ENCODE results near the gene MUC4.
"Not testable (repeated sequence)": the region's sequence is repeated elsewhere in the genome, so short reads cannot be mapped to it uniquely, and the experiment has no call there.

Gene MUC4

DNA sequence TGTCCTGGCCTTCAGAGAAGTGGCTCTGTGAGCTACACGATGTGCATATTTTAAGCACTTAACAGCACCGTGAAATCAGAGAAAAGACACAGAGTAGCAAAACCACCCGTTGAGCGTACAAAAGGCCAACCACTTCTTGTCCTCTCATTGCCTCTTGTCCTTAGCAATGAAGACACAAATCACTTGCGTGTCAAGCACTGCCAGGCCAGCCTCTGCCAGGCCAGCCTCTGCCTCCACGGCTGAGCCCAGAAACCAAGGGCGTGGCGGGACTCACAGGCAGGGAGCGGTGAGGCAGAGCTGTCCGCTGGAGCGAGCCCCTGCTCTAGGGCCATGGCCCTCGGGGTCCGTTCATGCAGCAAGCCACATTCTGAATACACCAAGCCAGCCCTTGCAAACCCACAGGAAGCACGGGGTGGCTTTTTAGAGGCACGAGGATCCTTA lies 4.0 kb downstream of the MUC4 start:
- no peak overlapping the region for H3K27ac ChIP-seq
- TF ChIP-seq, protein P1, sequence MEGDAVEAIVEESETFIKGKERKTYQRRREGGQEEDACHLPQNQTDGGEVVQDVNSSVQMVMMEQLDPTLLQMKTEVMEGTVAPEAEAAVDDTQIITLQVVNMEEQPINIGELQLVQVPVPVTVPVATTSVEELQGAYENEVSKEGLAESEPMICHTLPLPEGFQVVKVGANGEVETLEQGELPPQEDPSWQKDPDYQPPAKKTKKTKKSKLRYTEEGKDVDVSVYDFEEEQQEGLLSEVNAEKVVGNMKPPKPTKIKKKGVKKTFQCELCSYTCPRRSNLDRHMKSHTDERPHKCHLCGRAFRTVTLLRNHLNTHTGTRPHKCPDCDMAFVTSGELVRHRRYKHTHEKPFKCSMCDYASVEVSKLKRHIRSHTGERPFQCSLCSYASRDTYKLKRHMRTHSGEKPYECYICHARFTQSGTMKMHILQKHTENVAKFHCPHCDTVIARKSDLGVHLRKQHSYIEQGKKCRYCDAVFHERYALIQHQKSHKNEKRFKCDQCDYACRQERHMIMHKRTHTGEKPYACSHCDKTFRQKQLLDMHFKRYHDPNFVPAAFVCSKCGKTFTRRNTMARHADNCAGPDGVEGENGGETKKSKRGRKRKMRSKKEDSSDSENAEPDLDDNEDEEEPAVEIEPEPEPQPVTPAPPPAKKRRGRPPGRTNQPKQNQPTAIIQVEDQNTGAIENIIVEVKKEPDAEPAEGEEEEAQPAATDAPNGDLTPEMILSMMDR (conservative IDR thresholded peaks at IDR 0.05) = no peak

DNA sequence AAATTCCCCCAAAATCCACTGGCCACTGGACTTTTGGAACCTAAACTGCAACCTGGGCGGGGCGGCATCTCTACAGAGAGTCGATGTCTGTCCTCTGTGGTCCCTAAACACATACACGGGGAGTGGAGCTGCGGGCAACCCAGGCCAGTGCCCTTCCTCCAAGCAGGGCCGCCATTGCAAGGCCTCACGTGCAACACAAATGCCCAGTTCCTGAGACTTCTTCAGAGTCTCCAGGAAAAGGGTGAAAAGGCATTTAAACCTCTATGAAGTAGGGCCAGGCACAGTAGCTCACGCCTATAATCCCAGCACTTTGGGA lies 4.9 kb downstream of the MUC4 start:
- TF ChIP-seq ZFX (IDR thresholded peaks at IDR 0.05) = no peak
- TF ChIP-seq, protein P1 (conservative IDR thresholded peaks at IDR 0.05) = no peak
- H3K27ac ChIP-seq = no peak overlapping the region

DNA sequence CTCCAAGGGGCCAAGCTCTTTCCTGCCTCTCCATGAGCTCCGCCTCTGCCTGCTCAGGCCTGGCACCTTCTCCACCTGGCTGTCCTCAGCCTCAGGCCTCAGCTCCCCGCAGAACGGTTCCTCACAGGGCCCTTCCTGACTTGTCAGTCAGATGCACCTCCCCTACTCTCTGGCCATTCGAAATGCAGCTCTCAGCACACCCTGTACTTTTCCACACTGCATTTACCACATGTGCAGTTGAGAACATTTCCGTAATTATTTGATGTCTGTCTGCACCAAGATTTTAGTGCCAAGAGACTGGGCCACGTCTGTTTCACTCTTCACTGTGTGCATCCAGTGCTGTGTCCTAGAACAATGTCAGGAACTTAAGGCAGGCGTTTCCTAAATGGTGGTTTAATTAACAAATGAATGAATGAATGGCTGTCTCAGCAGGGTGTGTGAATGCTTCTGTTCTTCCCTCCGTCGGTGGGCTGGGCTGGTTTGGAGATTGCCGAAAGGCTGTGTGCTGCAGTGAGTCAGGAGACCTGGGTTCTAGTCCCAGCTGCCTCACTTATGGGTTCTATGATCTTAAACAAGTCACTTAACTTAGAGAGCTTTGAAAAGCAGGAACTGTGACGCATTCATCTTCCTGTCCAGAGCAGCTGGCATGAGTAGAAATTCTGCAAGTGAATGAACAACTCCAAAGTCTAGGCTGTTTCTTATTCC lies 5.4 kb downstream of the MUC4 start:
- TF ChIP-seq, protein P1 (conservative IDR thresholded peaks at IDR 0.05) = no peak
- no peak for TF ChIP-seq ZFX (IDR thresholded peaks at IDR 0.05)
- H3K27ac ChIP-seq = no peak overlapping the region

DNA sequence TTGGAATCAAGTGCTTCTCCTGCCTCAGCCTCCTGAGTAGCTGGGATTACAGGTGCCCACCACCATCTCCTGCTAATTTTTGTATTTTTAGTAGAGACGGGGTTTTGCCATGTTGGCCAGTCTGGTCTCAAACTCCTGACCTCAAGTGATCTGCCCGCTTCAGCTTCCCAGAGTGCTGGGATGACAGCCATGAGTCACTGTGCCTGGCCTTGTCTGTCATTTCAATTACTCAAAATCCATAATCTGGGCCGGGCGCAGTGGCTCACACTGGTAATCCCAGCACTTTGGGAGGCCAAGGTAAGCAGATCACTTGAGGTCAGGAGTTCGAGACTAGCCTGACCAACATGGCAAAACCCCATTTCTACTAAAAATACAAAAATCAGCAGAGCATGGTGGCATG lies 6.1 kb downstream of the MUC4 start:
- not testable (repeated sequence) for H3K27ac ChIP-seq

DNA sequence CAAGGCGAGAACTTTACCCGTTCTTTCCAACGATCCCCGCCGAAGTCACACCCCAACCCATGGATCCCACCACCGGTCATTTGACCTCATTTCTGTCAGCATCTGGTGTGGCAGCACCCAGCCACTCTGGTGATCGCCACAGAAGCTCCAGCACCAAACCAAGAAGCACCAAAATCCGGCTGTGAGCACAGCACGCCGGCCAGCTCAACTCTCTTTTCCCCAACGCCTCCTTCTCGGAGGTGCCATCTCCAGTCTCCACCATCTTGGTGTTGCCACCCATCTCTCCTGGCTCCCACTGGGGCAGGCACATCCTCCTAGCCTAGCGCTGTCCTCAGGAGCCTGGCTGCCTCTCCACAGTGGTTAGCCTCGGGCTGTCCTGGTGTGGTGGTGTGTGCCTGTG lies 6.5 kb downstream of the MUC4 start:
- no peak overlapping the region for H3K27ac ChIP-seq
- TF ChIP-seq, protein P1 (conservative IDR thresholded peaks at IDR 0.05) = no peak
- TF ChIP-seq ZFX (IDR thresholded peaks at IDR 0.05) = no peak

DNA sequence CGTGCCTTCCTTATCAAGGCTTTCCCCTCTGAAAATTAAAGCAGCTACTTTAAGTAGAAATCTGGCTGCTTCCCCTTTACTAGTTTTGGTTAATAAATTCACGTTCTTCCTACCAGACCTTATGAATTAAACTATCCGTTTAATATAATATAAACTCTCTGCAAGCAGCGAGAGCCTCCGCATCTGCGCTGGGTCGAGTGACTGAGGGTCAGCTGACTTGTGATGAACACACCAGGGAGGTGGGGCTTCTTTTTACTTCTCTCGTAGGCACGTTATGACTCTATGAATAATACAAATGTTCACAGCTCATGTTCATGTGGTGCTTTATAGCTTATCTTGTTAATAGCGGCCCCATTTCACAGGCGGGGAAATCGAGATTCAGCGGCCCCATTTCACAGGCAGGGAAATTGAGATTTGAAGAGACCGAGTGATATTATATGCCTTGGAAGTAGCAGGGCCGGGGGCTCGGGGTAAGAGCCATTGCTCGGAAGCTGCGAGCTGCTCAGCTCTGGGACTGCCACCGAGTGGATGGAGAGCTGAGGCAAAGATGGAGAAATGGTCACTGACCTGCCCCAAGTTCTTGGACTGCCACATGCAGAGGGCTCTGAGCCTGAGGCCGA lies 8.3 kb downstream of the MUC4 start:
- TF ChIP-seq, protein P1 (conservative IDR thresholded peaks at IDR 0.05) = no peak
- no peak for TF ChIP-seq ZFX (IDR thresholded peaks at IDR 0.05)
- no peak overlapping the region for H3K27ac ChIP-seq

DNA sequence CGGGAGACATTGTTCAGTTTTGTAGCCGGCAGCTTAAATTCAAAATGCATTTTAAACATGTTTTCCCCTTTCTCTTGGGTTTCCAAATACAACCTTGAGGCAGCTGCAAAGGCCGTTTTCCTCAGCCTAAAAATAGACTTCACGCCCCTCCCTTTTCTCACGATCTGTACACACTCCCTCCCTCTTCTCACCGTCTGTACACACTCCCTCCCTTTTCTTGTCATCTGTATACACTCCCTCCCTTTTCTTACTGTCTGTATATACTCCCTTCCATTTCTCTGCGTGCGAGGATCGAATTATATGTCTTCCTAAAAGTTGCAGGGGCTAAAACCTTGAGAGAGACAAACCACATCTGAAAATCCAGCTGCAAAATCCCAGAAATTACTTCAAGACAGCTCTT lies 8.9 kb downstream of the MUC4 start:
- H3K27ac ChIP-seq = no peak overlapping the region
- TF ChIP-seq ZFX (IDR thresholded peaks at IDR 0.05) = no peak
- TF ChIP-seq, protein P1 (conservative IDR thresholded peaks at IDR 0.05) = no peak

DNA sequence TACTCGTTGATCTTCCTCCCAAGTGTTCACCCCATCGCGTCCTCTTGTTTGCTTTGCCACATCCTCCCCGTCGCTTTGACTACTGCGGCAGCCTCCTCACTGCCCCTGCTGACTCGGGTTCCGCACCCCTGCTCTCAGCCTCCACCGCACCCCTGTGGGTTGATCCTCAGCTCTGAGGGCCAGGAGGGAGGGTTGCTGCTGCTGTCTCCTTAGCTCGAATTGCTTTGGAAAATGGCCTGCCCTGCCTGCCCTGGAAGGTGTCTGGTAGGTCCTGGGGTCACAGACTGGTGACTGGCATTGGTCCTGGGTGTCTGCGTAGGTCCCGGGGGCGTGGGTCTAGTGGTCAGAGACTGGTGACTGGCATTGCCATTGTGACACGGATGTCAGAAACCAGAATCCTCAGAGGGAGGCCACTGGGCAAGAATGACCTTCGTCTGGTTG lies 9.4 kb downstream of the MUC4 start:
- no peak overlapping the region for H3K27ac ChIP-seq
- no peak for TF ChIP-seq ZFX (IDR thresholded peaks at IDR 0.05)
- TF ChIP-seq, protein P1 (conservative IDR thresholded peaks at IDR 0.05) = no peak
